SU-DHL-6 (cell line): ENCODE measurements around the gene PMS2.
A peak's percentile ranks its signal among the peaks of the same experiment; 100 is the strongest.

Experiments
- H2AFZ ChIP-seq: fragments of 200-600 bp; sonication (generic); 2 replicates; pipeline ENCODE4 v1.6.1; 2014; ENCODE audit warnings: low read depth, mild to moderate bottlenecking, moderate library complexity, mixed read lengths, antibody characterized with exemption, low read length; ENCODE audit not compliant: severe bottlenecking
- H3F3A ChIP-seq: fragments of 200-600 bp; shearing (Covaris generic); 2 replicates; pipeline ENCODE4 v1.6.0; 2016; ENCODE audit warnings: antibody characterized with exemption, mild to moderate bottlenecking; ENCODE audit not compliant: insufficient read depth
- H3K27ac ChIP-seq: fragments of 200-600 bp; sonication (generic); 2 replicates; pipeline ENCODE4 v1.5.1; 2016; ENCODE audit warnings: low read depth, mild to moderate bottlenecking, low read length, moderate library complexity, mixed read lengths
- H3K27me3 ChIP-seq: fragments of 200-600 bp; sonication (generic), shearing (Covaris generic); 2 replicates; pipeline ENCODE4 v1.6.0; 2014; ENCODE audit warnings: mild to moderate bottlenecking, low read length
- H3K36me3 ChIP-seq: fragments of 200-600 bp; sonication (generic); 2 replicates; pipeline ENCODE4 v1.6.1; 2014; ENCODE audit warnings: mild to moderate bottlenecking, low read length, mixed read lengths
- H3K4me2 ChIP-seq: fragments of 300-600, 200-600 bp; shearing (Covaris generic), sonication (generic); 2 replicates; pipeline ENCODE4 v1.6.0; 2014; ENCODE audit warnings: low read length, low read depth, mild to moderate bottlenecking; ENCODE audit not compliant: poor library complexity, severe bottlenecking
- H3K4me3 ChIP-seq: fragments of 200-600 bp; sonication (generic); 2 replicates; pipeline ENCODE4 v1.5.1; 2014; ENCODE audit warnings: antibody characterized with exemption, low read length, mild to moderate bottlenecking, mixed read lengths; ENCODE audit not compliant: insufficient read depth, poor library complexity, severe bottlenecking
- H3K79me2 ChIP-seq: fragments of 200-600 bp; sonication (generic); 2 replicates; pipeline ENCODE4 v1.6.1; 2014; ENCODE audit warnings: mild to moderate bottlenecking, low read length, moderate library complexity; ENCODE audit not compliant: insufficient read depth
- H3K9ac ChIP-seq: fragments of 200-600 bp; sonication (generic); 2 replicates; pipeline ENCODE4 v1.7.0; 2014; ENCODE audit warnings: mild to moderate bottlenecking, low read length
- H3K9me2 ChIP-seq: fragments of 200-600 bp; sonication (generic); replicated peaks from 2 replicates; pipeline ENCODE4 v1.6.1; 2014; ENCODE audit warnings: low read length; ENCODE audit not compliant: insufficient read depth
- H3K9me3 ChIP-seq: fragments of 200-600 bp; sonication (generic); 2 replicates; pipeline ENCODE4 v1.6.1; 2014; ENCODE audit warnings: low read length, mixed read lengths; ENCODE audit not compliant: insufficient read depth
- H4K20me1 ChIP-seq: fragments of 200-600 bp; sonication (generic); 2 replicates; pipeline ENCODE4 v1.6.1; 2014; ENCODE audit warnings: low read depth, mild to moderate bottlenecking, antibody characterized with exemption, low read length, moderate library complexity, mixed read lengths
- EZH2phosphoT487 ChIP-seq: fragments of 200-600 bp; sonication (generic), shearing (Covaris generic); conservative IDR thresholded peaks from 2 replicates; pipeline ENCODE4 v1.6.1; 2018; ENCODE audit warnings: mild to moderate bottlenecking, antibody characterized with exemption, low read length, moderate library complexity, mixed read lengths
- TF ChIP-seq, protein P1 (sequence below): fragments of 200-600 bp; sonication (generic); IDR thresholded peaks from one replicate; pipeline ENCODE4 v1.5.1; 2017; ENCODE audit warnings: antibody characterized with exemption, mild to moderate bottlenecking, low read length, moderate library complexity; ENCODE audit not compliant: insufficient read depth, poor library complexity, severe bottlenecking

PMS2 gene

DNA sequence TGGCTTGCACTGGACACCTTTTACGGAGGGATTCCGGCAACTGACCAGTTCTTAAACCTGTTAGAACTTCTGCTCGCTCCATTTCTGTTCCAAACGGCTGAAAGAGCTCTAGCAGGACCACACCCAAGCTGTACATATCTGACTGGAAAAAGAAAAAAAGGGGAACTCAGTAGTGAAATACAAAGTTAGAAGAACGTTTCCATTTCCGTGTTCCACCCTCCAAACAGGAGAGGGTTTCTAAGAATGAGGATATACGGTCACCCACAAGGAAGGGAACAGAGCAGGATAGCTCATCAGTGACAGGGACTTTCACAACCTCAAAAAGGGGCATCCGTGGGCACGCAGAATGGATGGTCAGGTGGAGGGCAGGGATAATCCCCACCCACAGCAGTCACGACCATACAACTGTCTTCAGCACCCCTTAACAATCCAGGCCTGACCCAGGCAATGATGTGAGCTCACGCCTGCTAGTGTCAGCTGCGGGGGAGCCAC is 18.0 kb upstream of the PMS2 start:
- TF ChIP-seq EZH2phosphoT487 = no peak
- H3K9me2 ChIP-seq = no peaks in the 10 kb centered on the region
- H3K27ac ChIP-seq = no peak overlapping the region
- no peak overlapping the region for H3K9ac ChIP-seq
- H3K27me3 ChIP-seq = no peaks in the 10 kb centered on the region
- H3K4me3 ChIP-seq = no peak overlapping the region
- H3K36me3 ChIP-seq = peaks cover 15% of the 10 kb centered on the region
- no peaks in the 10 kb centered on the region for H3K9me3 ChIP-seq
- no peak overlapping the region for H3K4me2 ChIP-seq
- no peak overlapping the region for H2AFZ ChIP-seq
- no peaks in the 10 kb centered on the region for H3K79me2 ChIP-seq
- peaks cover 4% of the 10 kb centered on the region; the same call in 1 of the 2 replicates for H4K20me1 ChIP-seq
- H3F3A ChIP-seq = peaks cover 17% of the 10 kb centered on the region

DNA sequence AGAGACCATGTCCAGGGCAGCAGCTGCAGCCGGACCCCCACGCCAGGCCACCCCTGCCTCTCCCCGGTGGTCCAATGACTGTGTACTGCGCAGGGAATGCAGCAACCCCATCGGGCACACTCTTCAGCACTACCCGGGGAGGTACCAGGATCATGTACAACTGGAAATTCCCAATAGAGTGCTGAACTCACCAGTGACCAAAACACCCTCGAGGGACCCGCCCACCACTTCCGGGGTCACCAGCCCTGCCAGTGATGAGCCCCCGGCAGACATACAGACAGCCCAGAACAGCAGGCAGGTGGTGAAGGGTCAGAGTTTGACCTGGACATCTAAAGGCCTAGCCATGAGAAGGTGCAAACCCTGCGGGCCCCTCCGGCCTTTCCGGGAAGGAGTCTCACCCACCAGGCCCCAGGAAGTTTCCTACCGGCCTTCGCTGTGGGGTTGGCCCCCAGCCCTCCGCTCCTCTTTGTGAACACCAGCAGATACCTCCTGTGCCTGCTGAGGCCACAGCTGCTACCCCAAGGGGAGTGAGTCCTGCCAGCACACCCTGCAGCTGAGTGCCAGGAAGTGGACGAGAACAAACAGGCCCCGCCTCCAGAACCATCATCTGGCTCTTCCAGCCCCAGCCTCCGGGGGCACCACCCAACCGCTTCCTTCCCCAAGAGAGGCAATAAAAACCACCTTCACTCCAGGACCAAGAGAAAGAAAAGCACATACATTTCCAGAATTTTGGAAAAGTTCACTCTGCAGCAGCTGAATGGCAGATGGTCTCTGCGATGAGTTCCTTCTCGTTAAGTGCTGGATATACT is 17.4 kb upstream of the PMS2 start:
- Histone ChIP-seq H3F3A (peaks cover 23% of the 10 kb centered on the region), H3K27me3 (no peaks in the 10 kb centered on the region), H3K9ac (no peak overlapping the region), H3K4me2 (no peak overlapping the region), H3K36me3 (peaks cover 21% of the 10 kb centered on the region), H3K4me3 (no peak overlapping the region), H3K9me3 (no peaks in the 10 kb centered on the region), H3K9me2 (no peaks in the 10 kb centered on the region), H3K27ac (no peak overlapping the region), H3K79me2 (no peaks in the 10 kb centered on the region), H4K20me1 (peaks cover 4% of the 10 kb centered on the region; the same call in 1 of the 2 replicates), H2AFZ (no peak overlapping the region)
- TF ChIP-seq EZH2phosphoT487 = no peak
- TF ChIP-seq, protein P1, sequence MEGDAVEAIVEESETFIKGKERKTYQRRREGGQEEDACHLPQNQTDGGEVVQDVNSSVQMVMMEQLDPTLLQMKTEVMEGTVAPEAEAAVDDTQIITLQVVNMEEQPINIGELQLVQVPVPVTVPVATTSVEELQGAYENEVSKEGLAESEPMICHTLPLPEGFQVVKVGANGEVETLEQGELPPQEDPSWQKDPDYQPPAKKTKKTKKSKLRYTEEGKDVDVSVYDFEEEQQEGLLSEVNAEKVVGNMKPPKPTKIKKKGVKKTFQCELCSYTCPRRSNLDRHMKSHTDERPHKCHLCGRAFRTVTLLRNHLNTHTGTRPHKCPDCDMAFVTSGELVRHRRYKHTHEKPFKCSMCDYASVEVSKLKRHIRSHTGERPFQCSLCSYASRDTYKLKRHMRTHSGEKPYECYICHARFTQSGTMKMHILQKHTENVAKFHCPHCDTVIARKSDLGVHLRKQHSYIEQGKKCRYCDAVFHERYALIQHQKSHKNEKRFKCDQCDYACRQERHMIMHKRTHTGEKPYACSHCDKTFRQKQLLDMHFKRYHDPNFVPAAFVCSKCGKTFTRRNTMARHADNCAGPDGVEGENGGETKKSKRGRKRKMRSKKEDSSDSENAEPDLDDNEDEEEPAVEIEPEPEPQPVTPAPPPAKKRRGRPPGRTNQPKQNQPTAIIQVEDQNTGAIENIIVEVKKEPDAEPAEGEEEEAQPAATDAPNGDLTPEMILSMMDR = peak; percentile 14

- Histone ChIP-seq H3K36me3 (peaks cover 32% of the 10 kb centered on the region), H3K9me2 (no peaks in the 10 kb centered on the region), H3K9me3 (no peaks in the 10 kb centered on the region), H3K9ac (no peak overlapping the region), H3K4me2 (no peak overlapping the region), H2AFZ (no peak overlapping the region), H4K20me1 (peaks cover 4% of the 10 kb centered on the region; the same call in 1 of the 2 replicates), H3K27ac (no peak overlapping the region), H3F3A (peaks cover 23% of the 10 kb centered on the region), H3K27me3 (no peaks in the 10 kb centered on the region), H3K79me2 (no peaks in the 10 kb centered on the region), H3K4me3 (no peak overlapping the region)
- TF ChIP-seq EZH2phosphoT487 = no peak
- TF ChIP-seq, protein P1 = no peak
These were observed 15.2 kb upstream of the PMS2 start for GRCh38 chr7:6023974-6024435.

DNA sequence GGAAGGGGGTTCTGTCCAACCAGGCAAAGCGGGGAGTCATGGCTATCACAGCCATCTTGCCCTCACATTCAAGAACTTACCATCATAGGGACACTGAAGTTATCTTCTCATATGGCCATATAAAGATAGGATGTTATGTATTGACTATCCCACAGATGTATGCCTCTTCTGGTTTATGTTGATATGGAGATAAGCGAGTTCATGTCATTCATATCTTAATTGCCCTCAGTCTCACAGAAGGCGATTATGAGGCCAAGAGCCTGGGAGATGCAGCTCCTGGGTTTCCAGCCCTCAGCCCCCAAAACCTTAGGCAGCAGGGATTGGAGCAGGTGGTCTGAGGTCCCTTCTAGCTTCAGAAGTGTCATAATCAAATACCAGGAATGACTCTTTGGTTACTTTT is 13.9 kb upstream of the PMS2 start:
- Histone ChIP-seq H3K79me2 (no peaks in the 10 kb centered on the region), H3K9ac (no peak overlapping the region), H3K9me3 (no peaks in the 10 kb centered on the region), H3K4me2 (no peak overlapping the region), H3K27me3 (no peaks in the 10 kb centered on the region), H3K9me2 (no peaks in the 10 kb centered on the region), H4K20me1 (peaks cover 4% of the 10 kb centered on the region; the same call in 1 of the 2 replicates), H3K27ac (no peak overlapping the region), H3K4me3 (no peak overlapping the region), H3F3A (peaks cover 23% of the 10 kb centered on the region), H2AFZ (no peak overlapping the region), H3K36me3 (peaks cover 34% of the 10 kb centered on the region)
- TF ChIP-seq, protein P1 = no peak
- no peak for TF ChIP-seq EZH2phosphoT487
